H7 (cell line): Measurements from ENCODE around the gene NAV3. TPM values are rescaled to one million over a fixed set of nuclear protein-coding genes. Genes with fewer than 3 reads are reported as not detected.
A peak's percentile ranks its signal among the peaks of the same experiment; 100 is the strongest.

Source experiments
- DNase-seq: peaks from one replicate; pipeline ENCODE4 v3.0.0; 2012
- H3K27me3 ChIP-seq: 2 replicates; pipeline ENCODE4 v1.6.0; 2011; ENCODE audit warnings: mild to moderate bottlenecking, low read length; ENCODE audit not compliant: control insufficient read depth, insufficient read depth
- H3K36me3 ChIP-seq: replicated peaks from 2 replicates; pipeline ENCODE4 v1.5.1; 2011; ENCODE audit warnings: low read length; ENCODE audit not compliant: control insufficient read depth, insufficient read depth
- H3K4me3 ChIP-seq: 2 replicates; pipeline ENCODE4 v1.5.1; 2011; ENCODE audit warnings: low read depth, mild to moderate bottlenecking, control low read depth, low read length, moderate library complexity; ENCODE audit not compliant: insufficient read depth
- total RNA-seq: library from RNA; depleted of rRNA; stranded (reverse); fragments of >200 nt; shearing (Covaris generic); gene quantifications from 2 replicates; pipeline ENCODE4 v1.2.3, GENCODE V29; 2014

The NAV3 gene
- total RNA-seq, 1 experiment from 2014 or later = 0.14 TPM

DNA sequence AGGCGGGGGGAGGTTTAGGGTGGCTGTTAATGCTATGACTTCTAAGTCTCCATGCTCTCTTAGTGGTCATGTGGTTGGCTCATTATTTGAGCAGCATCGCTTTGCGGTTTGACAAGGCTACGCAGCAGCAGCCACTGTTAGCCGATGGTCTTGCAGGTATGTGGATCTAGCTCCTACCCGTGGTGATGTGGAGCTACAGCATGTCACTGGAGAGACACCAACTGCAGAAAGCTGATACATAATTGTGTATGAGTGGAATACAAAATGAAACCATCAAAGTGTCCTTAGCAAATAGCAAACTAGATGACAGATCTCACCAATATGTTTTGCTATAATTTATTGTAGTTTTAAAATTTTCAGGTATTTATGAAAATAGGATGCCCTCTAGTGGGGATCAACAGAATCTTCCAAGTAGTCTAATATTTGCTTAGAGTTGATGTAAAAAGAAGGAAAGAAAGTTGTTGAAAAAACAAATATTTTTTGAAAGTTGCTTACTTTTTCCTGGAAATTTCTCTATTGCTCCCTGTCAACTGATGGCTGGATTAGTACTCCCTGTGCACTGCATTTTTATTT lies 94.9 kb downstream of the NAV3 start:
- peak; percentile 39 for DNase-seq
- H3K27me3 ChIP-seq = no peaks in the 10 kb centered on the region
- no peaks in the 10 kb centered on the region for H3K36me3 ChIP-seq
- no peak overlapping the region for H3K4me3 ChIP-seq

DNA sequence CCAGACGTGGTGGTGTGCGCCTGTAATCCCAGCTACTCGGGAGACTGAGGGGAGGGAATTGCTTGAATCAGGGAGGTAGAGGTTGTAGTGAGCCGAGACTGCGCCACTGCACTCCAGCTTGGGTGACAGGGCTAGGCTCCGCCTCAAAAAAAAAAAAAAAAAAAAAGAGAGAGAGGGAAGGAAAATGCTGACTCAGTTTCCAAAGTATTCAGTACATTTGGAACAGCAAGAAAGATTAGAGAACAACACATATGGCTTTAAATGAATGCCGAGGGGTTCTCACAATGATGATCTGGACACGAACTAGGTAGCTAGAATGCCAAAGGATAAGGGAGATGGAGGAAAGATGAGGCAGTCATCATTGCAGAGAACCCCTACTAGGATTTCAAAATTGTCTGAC lies 97.4 kb downstream of the NAV3 start:
- Histone ChIP-seq H3K36me3 (no peaks in the 10 kb centered on the region), H3K27me3 (no peaks in the 10 kb centered on the region), H3K4me3 (no peak overlapping the region)
- DNase-seq = no peak

DNA sequence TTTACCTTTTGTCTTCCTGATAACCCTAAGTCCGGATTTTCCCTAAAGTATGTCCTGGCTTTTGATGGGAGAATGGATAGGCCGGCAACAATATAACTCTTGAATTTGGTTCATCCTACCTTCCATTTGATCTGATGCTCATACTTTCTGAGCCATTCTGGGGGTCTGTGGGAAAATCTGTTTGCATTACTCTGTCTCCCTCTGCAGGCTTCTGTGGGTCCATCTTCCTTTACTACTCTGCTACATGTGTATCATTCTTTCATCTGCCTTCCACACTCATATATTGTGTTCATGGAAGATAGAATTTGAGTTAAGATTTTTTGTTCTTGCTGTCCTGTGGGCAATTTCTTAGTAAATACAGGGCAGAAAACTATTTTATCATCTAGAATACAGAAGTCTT lies 101.5 kb downstream of the NAV3 start:
- H3K27me3 ChIP-seq = no peaks in the 10 kb centered on the region
- peak; percentile 24 for DNase-seq
- no peaks in the 10 kb centered on the region for H3K36me3 ChIP-seq
- no peak overlapping the region for H3K4me3 ChIP-seq

DNA sequence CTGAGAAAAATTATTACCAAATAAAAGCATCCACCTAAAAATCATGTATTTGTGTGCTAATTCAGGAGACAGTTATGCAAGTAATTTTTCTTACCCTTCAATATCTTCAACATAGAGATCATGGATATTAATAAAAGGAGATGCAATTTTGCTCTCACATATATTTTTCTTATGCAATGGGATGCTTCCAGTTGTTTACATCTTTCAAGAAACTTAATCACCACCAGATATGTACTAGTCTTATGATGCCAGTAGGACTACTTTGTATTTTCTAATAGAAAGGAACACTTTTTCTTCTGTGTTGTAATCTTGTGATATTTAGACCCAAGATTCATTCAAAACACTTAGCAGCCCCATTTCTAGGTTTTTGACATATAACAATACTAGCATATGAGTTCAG lies 107.6 kb downstream of the NAV3 start:
- no peak for DNase-seq
- H3K27me3 ChIP-seq = no peaks in the 10 kb centered on the region
- no peaks in the 10 kb centered on the region for H3K36me3 ChIP-seq
- H3K4me3 ChIP-seq = no peak overlapping the region

DNA sequence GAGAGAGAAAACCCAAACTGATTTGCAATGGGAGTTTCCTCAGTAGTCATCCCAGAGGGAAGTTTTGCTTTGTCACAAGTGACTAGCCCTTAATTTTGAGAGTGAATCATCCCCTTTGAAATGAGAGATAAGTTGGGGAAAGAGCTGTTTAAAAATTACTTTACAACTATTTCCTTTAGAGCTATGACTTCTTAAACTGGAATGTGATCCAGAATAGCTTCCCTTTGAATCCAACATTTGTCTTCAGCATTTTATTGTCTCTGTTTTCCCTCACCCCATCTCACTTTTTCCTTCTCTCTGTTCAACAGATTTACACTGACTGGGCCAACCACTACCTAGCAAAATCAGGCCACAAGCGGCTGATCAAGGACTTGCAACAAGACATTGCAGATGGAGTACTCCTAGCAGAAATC lies 109.3 kb downstream of the NAV3 start:
- DNase-seq = no peak

DNA sequence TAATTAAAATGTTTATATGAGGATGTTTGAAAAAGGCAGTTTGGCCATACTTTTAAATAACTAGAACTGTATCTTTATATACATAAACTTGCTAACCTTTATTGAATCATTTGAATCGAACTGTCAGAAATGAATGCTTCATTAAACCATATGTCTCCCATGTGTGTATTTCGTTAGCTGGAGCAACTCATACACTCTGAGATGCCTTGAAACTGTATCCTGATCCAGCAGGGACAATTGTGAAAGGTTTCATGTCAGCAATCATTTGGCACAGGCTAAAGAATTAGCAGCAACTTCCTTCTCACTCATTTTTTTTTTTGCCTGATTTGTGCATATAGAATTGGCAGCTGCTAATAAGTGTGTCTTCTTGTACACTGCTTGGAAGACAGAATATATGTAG lies 109.9 kb downstream of the NAV3 start:
- H3K4me3 ChIP-seq = no peak overlapping the region
- no peak for DNase-seq

More for the DNA sequence above, 109.3 kb downstream of the NAV3 start:
- no peaks in the 10 kb centered on the region for H3K36me3 ChIP-seq
- H3K4me3 ChIP-seq = no peak overlapping the region
- no peaks in the 10 kb centered on the region for H3K27me3 ChIP-seq

DNA sequence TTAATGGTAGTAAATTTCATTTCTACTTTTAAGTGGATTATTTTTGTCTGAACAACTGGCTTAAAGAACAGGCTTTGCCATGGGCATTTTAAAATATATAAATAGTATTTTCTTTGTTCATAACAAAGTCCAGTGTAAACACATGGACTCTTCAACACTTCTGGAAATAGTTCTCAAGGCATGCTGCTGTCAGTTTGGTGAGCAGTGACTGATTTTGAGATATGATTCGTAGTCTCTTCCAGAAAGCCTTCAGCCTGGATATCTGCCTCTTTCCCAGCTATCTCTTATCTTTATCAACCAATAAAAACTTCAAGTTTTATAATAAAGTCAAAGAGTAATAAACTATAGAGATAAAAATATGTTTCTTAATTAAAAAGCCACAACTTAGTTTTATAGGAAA lies 110.7 kb downstream of the NAV3 start:
- H3K4me3 ChIP-seq = no peak overlapping the region
- no peaks in the 10 kb centered on the region for H3K27me3 ChIP-seq
- no peaks in the 10 kb centered on the region for H3K36me3 ChIP-seq
- DNase-seq = no peak

More for the DNA sequence above, 109.9 kb downstream of the NAV3 start:
- H3K36me3 ChIP-seq = no peaks in the 10 kb centered on the region
- no peaks in the 10 kb centered on the region for H3K27me3 ChIP-seq

DNA sequence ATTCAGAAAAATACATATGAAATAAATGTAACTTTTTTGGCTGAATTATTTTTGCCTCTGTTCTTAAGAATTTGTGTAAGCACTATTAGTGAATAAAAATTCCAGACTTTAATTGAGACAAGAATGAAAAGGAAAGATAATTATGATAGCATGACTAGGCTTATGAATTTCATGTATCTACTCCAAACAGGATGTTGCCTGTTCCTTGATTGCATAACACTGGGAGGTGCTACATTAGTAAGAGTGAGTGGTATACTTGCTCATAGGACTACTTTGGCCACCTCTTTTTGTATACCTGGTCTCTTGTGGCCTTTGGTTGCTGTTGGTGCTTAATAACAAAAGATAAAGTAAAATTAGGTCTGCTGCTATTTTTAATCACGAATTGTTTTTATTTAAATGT lies 112.8 kb downstream of the NAV3 start:
- H3K36me3 ChIP-seq = no peaks in the 10 kb centered on the region
- no peak overlapping the region for H3K4me3 ChIP-seq
- no peaks in the 10 kb centered on the region for H3K27me3 ChIP-seq
- DNase-seq = no peak

DNA sequence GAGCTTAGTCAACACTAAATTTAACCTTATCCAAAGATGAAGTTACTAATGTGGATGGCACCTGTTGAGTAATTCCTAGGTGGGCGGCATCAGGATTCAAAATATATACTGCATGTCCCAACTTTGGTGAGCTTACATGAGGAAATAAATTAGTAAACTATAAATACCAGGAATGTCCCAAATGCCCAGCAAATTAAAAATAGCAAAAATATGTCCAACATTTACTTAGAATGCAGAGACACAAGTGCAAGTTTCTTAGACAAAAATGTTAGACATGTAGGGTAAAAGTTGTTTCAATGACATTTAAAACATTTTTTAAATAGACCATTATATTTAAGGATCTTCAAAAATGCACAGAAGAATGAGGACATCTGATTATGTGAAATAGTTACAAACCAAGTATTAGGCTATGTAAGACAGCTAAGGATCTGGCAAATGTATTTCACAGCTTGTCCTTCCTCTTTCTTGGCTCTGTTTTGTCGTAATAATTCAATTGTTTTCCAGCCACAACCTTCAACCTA lies 115.9 kb downstream of the NAV3 start:
- Histone ChIP-seq H3K36me3 (no peaks in the 10 kb centered on the region), H3K27me3 (no peaks in the 10 kb centered on the region), H3K4me3 (no peak overlapping the region)
- no peak for DNase-seq

DNA sequence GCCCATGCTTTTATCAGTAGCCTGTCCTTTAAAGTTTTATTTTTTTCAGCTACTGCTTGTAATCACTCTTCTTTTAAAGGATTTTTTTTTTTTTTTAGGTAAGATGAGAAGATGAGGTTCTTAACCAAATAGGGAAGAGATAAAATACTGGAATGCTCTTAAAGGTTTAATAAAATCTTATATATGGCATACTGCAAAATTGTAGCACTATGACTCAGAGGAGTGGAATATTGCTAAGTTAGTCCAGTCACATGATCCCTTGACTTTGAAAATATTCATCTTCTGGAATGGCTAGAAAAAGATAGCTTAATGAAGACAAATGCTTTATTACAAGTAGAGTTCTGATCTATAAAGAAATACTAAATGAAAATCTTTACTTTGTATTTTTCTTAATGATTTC lies 116.6 kb downstream of the NAV3 start:
- H3K4me3 ChIP-seq = no peak overlapping the region
- H3K36me3 ChIP-seq = no peaks in the 10 kb centered on the region
- DNase-seq = no peak
- H3K27me3 ChIP-seq = no peaks in the 10 kb centered on the region

DNA sequence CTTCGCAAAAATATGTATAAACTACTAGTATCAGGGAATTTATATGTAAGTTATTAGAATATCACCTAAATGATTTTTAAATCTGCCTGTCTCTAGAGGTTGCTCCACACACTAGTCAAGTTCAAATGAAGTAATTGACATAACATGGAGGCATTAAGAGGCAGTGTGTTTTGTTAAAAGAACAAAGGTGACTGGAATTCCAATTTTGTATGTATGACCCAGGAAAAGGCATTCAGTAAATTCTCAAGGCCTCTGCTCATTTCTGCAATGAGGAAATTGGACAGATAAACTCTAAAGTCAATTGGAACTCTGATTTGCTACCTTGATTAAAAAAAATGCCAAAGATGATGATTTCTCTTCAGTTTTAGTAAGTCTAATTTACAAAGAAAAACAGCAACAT lies 117.1 kb downstream of the NAV3 start:
- H3K36me3 ChIP-seq = no peaks in the 10 kb centered on the region
- no peak overlapping the region for H3K4me3 ChIP-seq
- no peaks in the 10 kb centered on the region for H3K27me3 ChIP-seq
- DNase-seq = no peak

DNA sequence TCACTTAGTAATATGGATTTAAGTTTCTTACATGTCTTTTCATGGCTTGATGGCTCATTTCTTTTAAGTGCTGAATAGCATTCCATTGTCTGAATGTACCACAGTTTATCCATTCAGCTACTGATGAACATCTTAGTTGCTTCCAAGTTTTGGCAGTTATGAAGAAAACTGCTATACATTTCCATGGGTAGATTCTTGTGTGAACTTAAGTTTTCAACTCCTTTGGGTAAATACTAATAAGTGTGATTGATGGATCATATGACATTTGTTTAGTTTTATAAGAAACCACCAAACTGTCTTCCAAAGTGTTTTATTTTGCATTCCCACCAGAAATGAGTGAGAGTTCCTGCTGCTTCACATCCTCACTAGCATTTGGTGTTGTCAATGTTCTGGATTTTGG lies 119.2 kb downstream of the NAV3 start:
- no peaks in the 10 kb centered on the region for H3K27me3 ChIP-seq
- H3K4me3 ChIP-seq = no peak overlapping the region
- no peaks in the 10 kb centered on the region for H3K36me3 ChIP-seq
- no peak for DNase-seq

DNA sequence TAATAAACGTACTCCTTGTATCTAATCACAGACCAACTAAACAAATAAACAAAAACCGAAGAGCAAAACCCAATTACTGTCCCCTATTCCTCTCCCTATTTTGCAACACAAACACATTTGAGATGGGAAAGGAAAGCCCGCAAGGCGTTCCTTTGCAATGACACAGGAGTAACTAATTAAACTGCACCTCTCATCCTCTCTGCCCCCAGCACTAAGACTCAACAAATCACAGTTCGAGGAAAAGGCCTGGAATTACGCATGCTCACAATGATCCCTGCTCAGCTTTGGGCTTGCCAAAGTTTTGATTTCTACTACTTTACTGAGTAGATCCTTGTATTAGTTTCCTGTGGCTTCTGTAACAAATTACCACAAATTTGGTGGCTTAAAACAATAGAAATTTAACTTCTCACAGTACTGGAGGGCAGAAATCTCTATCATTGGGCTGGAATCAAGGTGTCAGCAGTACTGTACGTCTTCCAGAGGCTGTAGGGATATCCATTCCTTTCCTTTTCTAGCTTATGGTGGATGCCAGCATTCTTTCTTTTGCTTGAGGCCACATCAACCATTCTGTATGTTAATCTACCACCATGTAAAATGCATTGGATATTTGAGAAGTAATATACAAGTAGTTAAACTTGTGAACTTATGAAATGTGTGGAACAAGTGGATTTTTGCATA lies 123.0 kb downstream of the NAV3 start:
- H3K4me3 ChIP-seq = no peak overlapping the region
- no peak for DNase-seq
- no peaks in the 10 kb centered on the region for H3K36me3 ChIP-seq
- no peaks in the 10 kb centered on the region for H3K27me3 ChIP-seq

DNA sequence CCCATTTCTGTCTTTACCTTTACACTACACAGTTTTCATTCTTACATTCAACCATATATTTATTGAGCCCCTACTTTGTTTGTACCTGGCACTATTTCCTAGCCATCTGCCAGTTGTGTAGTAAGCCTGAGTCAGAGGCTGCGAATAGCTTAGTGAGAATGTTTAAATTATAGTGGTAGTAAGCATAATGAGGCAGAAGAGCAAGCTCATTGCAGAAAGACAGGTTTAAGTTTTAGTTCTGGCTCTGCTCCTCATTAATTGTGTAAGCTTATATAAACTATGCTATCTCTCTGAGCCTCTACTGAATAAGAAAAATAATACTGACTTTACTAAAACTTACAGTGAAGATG lies 123.5 kb downstream of the NAV3 start:
- Histone ChIP-seq H3K4me3 (no peak overlapping the region), H3K27me3 (no peaks in the 10 kb centered on the region), H3K36me3 (no peaks in the 10 kb centered on the region)
- no peak for DNase-seq

DNA sequence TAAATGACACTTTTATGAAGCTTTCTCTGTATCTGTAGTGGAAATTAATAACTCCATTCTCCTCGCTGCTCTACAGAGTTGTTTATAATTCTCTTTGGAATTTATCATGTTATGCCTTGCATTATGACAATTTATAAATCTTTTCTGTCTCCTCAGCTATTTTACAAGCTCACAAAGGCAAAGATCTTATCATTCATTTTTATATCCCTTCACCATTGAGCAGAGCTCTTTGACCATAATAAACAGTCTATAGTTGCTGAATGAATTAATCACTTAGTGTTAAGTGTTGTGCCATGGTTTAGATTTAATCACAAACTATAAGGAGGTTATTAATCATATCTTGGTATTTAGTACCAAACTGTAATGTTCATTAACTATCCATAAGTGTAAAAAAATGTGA lies 126.4 kb downstream of the NAV3 start:
- Histone ChIP-seq H3K36me3 (no peaks in the 10 kb centered on the region), H3K27me3 (no peaks in the 10 kb centered on the region), H3K4me3 (no peak overlapping the region)
- no peak for DNase-seq
